ENCODE results near the gene PPARD.

DNA sequence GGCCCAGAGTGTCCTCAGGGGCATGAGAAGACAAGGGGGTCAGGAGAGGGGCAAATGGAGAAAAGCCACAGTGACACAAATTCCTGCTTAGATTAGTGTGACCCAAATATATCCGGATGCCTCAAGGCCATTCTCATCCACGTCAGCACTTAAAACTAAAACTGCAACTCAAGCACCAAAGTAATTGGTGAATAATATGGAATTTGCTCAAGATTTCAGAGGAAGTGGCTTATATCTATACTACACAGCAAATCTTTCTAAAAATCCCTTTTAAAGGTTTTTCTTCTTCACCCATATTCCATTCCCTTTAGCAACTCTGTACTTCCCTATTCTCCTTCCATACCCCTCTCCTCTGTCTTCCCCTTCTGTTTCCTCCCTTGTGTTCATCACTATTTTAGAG lies 29.6 kb upstream of the PPARD start:
- TF ChIP-seq ZNF274 (IDR thresholded peaks at IDR 0.05; ENCODE audit: low read depth, low read length) (no peak), YY1 (IDR thresholded peaks at IDR 0.05; ENCODE audit: insufficient read depth, insufficient read length) (no peak), SUZ12 (IDR thresholded peaks at IDR 0.05; ENCODE audit: extremely low read depth, insufficient read depth, insufficient read length) (no peak)
